ENCODE results near the gene RALGAPA2. TPM values are rescaled to one million over a fixed set of nuclear protein-coding genes. Genes with fewer than 3 reads are reported as not detected.

Gene RALGAPA2
- total RNA-seq, 1 experiment from 2014 or later = 10.8 TPM

DNA sequence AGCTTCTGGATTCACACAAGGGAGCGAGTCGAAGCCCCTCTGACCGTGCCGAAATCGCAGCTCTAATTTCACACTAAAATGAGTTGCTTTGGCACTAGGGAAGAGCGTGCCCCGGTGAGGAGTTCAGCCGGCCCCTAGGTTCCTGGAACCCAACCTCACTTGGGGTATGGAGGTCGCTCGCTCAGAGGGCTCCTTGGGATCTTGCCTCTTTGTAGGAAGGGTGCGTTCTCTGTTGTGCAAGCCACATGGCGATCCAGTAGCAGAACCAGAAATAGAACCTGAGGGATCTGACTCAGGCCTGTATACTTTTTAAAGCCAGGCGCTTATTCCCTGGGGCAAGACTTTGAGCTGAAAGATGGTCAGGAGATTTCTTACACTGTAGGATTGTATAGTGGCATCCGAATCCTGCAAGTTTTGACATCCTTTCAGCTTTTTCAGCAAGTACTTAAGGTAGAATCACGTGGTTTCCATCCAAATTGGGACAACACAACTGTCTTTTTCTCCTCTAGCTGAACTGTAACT lies 861 bp upstream of the RALGAPA2 start:
- Histone ChIP-seq H3K27ac (ENCODE audit: low read depth, low read length) (no peak overlapping the region), H4K20me1 (ENCODE audit: insufficient read depth) (no peaks in the 10 kb centered on the region), H3K36me3 (ENCODE audit: control insufficient read depth in 1 of 2, insufficient read depth in 2 of 2, low read length in 2 of 2) (no peaks in the 10 kb centered on the region), H3K4me2 (ENCODE audit: low read length) (peak overlapping the region; percentile 86), H2AFZ (ENCODE audit: low read depth, low read length, poor library complexity, severe bottlenecking) (peak overlapping the region; percentile 89), H3K27me3 (ENCODE audit: insufficient read depth, low read length) (no peaks in the 10 kb centered on the region), H3K4me3 (replicated peaks in 1 of 2; ENCODE audit: low read depth in 1 of 2, low read length in 2 of 2) (peak overlapping the region; percentile 25 to 76), H3K9me3 (ENCODE audit: control insufficient read depth in 1 of 2, insufficient read depth in 1 of 2, low read depth in 1 of 2, low read length in 2 of 2) (no peaks in the 10 kb centered on the region), H3K9me2 (ENCODE audit: insufficient read depth) (no peaks in the 10 kb centered on the region), H3K9ac (ENCODE audit: low read length) (peak overlapping the region; percentile 63), H3K4me1 (ENCODE audit: control insufficient read depth in 1 of 2, insufficient read depth in 2 of 2, low read length in 2 of 2) (peaks cover 5 to 16% of the 10 kb centered on the region in 2 experiments; a peak in 3 of 4 replicates), H3K79me2 (ENCODE audit: insufficient read depth, low read length) (no peaks in the 10 kb centered on the region)
- CTCF ChIA-PET = interaction anchor here (1.0 kb wide), 1 partner anchor 111 kb away, joined by 4 read pairs; no protein-coding TSS in a partner anchor
- POLR2A ChIA-PET = no interaction called here
- intact Hi-C loops (cut with micrococcal nuclease) = no loop called here
- no TSS peak for BruUV-seq (replicated peaks)
- ATAC-seq = no peak
- TF ChIP-seq, protein P1, sequence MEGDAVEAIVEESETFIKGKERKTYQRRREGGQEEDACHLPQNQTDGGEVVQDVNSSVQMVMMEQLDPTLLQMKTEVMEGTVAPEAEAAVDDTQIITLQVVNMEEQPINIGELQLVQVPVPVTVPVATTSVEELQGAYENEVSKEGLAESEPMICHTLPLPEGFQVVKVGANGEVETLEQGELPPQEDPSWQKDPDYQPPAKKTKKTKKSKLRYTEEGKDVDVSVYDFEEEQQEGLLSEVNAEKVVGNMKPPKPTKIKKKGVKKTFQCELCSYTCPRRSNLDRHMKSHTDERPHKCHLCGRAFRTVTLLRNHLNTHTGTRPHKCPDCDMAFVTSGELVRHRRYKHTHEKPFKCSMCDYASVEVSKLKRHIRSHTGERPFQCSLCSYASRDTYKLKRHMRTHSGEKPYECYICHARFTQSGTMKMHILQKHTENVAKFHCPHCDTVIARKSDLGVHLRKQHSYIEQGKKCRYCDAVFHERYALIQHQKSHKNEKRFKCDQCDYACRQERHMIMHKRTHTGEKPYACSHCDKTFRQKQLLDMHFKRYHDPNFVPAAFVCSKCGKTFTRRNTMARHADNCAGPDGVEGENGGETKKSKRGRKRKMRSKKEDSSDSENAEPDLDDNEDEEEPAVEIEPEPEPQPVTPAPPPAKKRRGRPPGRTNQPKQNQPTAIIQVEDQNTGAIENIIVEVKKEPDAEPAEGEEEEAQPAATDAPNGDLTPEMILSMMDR (IDR thresholded peaks at IDR 0.05 in 2 of 3, conservative IDR thresholded peaks at IDR 0.05 in 1 of 3; ENCODE audit: borderline replicate concordance in 1 of 3, insufficient read depth in 1 of 3, low read depth in 2 of 3, low read length in 2 of 3) = no peak
- TF ChIP-seq YY1 (IDR thresholded peaks at IDR 0.05; ENCODE audit: extremely low read depth, insufficient replicate concordance, low read depth, low read length) (no peak), ZFX (IDR thresholded peaks at IDR 0.05) (no peak), JUND (IDR thresholded peaks at IDR 0.05) (no peak), EZH2 (IDR thresholded peaks at IDR 0.05) (no peak), FOSL1 (IDR thresholded peaks at IDR 0.05; ENCODE audit: low read depth) (no peak), ELF1 (IDR thresholded peaks at IDR 0.05; ENCODE audit: borderline replicate concordance, low read depth) (no peak), POLR2A (IDR thresholded peaks at IDR 0.05; ENCODE audit: borderline replicate concordance, extremely low read depth, insufficient read depth, insufficient read length) (no peak), ZNF274 (IDR thresholded peaks at IDR 0.05; ENCODE audit: low read depth, low read length) (no peak), CEBPB (IDR thresholded peaks at IDR 0.05; ENCODE audit: low read depth) (no peak), RAD21 (IDR thresholded peaks at IDR 0.05; ENCODE audit: low read depth) (no peak), SP1 (IDR thresholded peaks at IDR 0.05; ENCODE audit: low read depth) (no peak), CBX3 (IDR thresholded peaks at IDR 0.05; ENCODE audit: low read depth) (no peak), POLR2AphosphoS5 (IDR thresholded peaks at IDR 0.05; ENCODE audit: low read depth, low read length) (no peak), ZBTB33 (IDR thresholded peaks at IDR 0.05; ENCODE audit: extremely low read depth, insufficient replicate concordance, low read length) (no peak), SRF (IDR thresholded peaks at IDR 0.05; ENCODE audit: low read depth) (no peak), MAX (IDR thresholded peaks at IDR 0.05) (no peak), TCF7L2 (IDR thresholded peaks at IDR 0.05; ENCODE audit: borderline replicate concordance, extremely low read depth, insufficient read depth, insufficient read length) (no peak)
- TF ChIP-seq, protein P2, sequence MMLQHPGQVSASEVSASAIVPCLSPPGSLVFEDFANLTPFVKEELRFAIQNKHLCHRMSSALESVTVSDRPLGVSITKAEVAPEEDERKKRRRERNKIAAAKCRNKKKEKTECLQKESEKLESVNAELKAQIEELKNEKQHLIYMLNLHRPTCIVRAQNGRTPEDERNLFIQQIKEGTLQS (IDR thresholded peaks at IDR 0.05) = no peak
- TF ChIP-seq, protein P3, sequence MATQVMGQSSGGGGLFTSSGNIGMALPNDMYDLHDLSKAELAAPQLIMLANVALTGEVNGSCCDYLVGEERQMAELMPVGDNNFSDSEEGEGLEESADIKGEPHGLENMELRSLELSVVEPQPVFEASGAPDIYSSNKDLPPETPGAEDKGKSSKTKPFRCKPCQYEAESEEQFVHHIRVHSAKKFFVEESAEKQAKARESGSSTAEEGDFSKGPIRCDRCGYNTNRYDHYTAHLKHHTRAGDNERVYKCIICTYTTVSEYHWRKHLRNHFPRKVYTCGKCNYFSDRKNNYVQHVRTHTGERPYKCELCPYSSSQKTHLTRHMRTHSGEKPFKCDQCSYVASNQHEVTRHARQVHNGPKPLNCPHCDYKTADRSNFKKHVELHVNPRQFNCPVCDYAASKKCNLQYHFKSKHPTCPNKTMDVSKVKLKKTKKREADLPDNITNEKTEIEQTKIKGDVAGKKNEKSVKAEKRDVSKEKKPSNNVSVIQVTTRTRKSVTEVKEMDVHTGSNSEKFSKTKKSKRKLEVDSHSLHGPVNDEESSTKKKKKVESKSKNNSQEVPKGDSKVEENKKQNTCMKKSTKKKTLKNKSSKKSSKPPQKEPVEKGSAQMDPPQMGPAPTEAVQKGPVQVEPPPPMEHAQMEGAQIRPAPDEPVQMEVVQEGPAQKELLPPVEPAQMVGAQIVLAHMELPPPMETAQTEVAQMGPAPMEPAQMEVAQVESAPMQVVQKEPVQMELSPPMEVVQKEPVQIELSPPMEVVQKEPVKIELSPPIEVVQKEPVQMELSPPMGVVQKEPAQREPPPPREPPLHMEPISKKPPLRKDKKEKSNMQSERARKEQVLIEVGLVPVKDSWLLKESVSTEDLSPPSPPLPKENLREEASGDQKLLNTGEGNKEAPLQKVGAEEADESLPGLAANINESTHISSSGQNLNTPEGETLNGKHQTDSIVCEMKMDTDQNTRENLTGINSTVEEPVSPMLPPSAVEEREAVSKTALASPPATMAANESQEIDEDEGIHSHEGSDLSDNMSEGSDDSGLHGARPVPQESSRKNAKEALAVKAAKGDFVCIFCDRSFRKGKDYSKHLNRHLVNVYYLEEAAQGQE (IDR thresholded peaks at IDR 0.05; ENCODE audit: low read depth) = no peak
- RAD21 ChIA-PET (ENCODE audit: low non-redundant PET in 1 of 2, low total read pairs in 2 of 2, uncharacterized antibody in 2 of 2, unreplicated experiment in 2 of 2) = no interaction called here
- no peak for DNase-seq (ENCODE audit: low read depth, low spot score)

Data from HCT116 (cell line).